ENCODE data around the gene SHBG. TPM values are rescaled to one million over a fixed set of nuclear protein-coding genes. Genes with fewer than 3 reads are reported as not detected.
A peak's percentile ranks its signal among the peaks of the same experiment; 100 is the strongest.

SHBG gene
- total and polyA plus RNA-seq, 4 donors: 0.20 to 2.7 (median 1.3) TPM

DNA sequence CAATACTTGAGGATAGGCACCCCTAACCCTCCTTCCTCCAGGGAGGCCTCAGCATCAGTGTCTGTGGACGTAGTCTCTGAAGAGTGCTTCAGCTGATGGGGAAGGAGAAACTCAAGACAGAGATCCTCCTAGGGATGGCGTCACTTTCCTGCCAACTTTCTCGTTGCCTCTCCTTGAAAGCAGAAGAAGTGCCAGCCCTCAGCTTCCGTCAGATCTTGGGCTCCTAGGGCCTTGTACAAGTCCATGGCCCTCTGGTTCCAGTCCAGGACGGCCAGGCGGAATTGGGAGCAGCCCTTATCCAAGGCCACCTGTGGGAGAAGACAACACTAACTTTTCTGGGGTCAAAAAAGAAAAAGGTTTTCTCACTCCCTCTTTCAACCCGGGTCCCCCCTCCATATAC, 3.6 kb upstream of the SHBG start:
- Histone ChIP-seq H3K9me3 (ENCODE audit: control insufficient read depth, insufficient read depth, low read length) (no peaks in the 10 kb centered on the region), H3K27me3 (ENCODE audit: control insufficient read depth, insufficient read depth, low read length) (no peaks in the 10 kb centered on the region), H3K36me3 (ENCODE audit: control insufficient read depth, insufficient read depth, low read length) (peaks cover 12% of the 10 kb centered on the region), H3K27ac (ENCODE audit: low read depth, low read length) (peak overlapping the region; percentile 94), H3K4me3 (ENCODE audit: low read depth, low read length) (peak overlapping the region; percentile 93), H3K4me1 (ENCODE audit: control insufficient read depth, insufficient read depth, low read length) (peaks cover 17% of the 10 kb centered on the region)
- no peak for DNase-seq (ENCODE audit: low read depth in 4 of 6, low spot score in 6 of 6)
- 82% methylated on average over 5 of the region's 7 CpGs for WGBS (ENCODE audit: insufficient coverage)

DNA sequence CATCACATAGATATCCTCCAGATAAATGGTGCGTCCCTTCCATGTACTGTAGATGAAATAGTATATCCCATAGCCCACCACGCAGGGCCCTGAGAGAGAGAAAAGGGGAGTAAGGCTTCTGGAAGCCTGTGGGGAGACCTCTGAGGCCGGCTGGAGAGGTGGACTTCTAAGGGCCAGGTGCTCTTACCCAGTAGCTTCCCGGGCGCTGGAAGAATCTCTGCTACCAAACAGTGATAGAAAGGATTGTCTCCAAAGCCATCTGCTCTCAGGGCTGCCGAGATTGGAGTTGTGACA, 3.0 kb upstream of the SHBG start:
- 0% methylated on average over 4 of the region's 6 CpGs for WGBS (ENCODE audit: insufficient coverage)
- peak overlapping the region; percentile 94 for H3K27ac ChIP-seq (ENCODE audit: low read depth, low read length)
- DNase-seq (ENCODE audit: low read depth in 4 of 6, low spot score in 6 of 6): no peak
- peaks cover 17% of the 10 kb centered on the region for H3K4me1 ChIP-seq (ENCODE audit: control insufficient read depth, insufficient read depth, low read length)
- peak overlapping the region; percentile 93 for H3K4me3 ChIP-seq (ENCODE audit: low read depth, low read length)
- H3K36me3 ChIP-seq (ENCODE audit: control insufficient read depth, insufficient read depth, low read length): peaks cover 12% of the 10 kb centered on the region
- H3K9me3 ChIP-seq (ENCODE audit: control insufficient read depth, insufficient read depth, low read length): no peaks in the 10 kb centered on the region
- H3K27me3 ChIP-seq (ENCODE audit: control insufficient read depth, insufficient read depth, low read length): no peaks in the 10 kb centered on the region

DNA sequence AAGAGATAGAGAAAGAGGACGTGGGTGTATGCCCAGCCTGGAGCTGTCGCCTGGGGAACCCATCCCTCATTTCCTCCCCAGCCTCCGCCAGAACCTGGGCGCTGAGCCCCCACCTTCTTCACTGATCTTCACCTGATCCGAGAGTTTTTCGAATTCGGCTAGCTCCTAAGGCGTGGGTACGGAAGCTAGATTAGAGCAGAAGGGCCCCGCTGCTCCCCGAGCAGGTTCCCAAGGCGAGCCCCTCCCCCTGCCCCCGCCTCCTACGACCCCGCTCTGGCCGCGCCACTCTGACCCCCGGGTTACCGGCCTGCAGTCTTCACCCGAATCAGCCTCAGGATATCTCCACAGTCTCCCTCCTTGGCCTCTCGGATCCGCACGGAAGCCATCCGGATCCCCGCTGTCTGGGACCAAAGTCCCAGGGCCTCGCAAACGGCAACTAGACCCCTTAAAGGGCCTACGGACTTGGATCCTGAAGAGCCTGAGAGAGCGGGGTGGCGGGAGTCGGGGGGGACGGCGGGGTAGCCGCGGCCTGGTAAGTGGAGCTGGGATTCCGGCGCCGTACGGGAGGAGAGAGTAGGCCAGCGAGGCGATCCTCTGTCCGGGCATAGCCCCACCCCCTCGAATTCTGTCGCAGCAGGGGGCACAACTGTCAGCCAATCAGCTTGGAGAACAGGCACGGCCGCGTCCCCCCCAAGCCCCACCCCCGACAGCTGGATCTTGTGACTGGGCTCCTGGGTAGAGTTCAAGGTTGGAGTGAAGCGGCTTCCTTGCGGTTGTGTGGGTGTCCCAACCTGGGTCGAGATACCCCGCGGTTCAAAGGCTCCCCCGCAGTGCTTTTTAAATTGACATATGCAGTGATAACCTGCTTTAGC, 2.4 kb upstream of the SHBG start, which contains the start of gene SAT2:
Gene SAT2, minus strand, starts transcription at position 572 of the 872 bp plus-strand sequence. Its CDS starts 186 bp downstream, at position 386.
- Histone ChIP-seq H3K4me3 (ENCODE audit: low read depth, low read length) (peak within 1 kb of the TSS; percentile 93), H3K36me3 (ENCODE audit: control insufficient read depth, insufficient read depth, low read length) (peaks cover 12% of the 10 kb centered on the region), H3K9me3 (ENCODE audit: control insufficient read depth, insufficient read depth, low read length) (no peaks in the 10 kb centered on the region), H3K4me1 (ENCODE audit: control insufficient read depth, insufficient read depth, low read length) (peaks cover 17% of the 10 kb centered on the region), H3K27me3 (ENCODE audit: control insufficient read depth, insufficient read depth, low read length) (no peaks in the 10 kb centered on the region), H3K27ac (ENCODE audit: low read depth, low read length) (peak within 1 kb of the TSS; percentile 94)
- DNase-seq (ENCODE audit: low read depth in 4 of 6, low spot score in 6 of 6): peak in 5 of 6 donors; percentile 90 to 98 (median 94)
- under 1% methylated on average over 47 of the region's 54 CpGs for WGBS (ENCODE audit: insufficient coverage)

DNA sequence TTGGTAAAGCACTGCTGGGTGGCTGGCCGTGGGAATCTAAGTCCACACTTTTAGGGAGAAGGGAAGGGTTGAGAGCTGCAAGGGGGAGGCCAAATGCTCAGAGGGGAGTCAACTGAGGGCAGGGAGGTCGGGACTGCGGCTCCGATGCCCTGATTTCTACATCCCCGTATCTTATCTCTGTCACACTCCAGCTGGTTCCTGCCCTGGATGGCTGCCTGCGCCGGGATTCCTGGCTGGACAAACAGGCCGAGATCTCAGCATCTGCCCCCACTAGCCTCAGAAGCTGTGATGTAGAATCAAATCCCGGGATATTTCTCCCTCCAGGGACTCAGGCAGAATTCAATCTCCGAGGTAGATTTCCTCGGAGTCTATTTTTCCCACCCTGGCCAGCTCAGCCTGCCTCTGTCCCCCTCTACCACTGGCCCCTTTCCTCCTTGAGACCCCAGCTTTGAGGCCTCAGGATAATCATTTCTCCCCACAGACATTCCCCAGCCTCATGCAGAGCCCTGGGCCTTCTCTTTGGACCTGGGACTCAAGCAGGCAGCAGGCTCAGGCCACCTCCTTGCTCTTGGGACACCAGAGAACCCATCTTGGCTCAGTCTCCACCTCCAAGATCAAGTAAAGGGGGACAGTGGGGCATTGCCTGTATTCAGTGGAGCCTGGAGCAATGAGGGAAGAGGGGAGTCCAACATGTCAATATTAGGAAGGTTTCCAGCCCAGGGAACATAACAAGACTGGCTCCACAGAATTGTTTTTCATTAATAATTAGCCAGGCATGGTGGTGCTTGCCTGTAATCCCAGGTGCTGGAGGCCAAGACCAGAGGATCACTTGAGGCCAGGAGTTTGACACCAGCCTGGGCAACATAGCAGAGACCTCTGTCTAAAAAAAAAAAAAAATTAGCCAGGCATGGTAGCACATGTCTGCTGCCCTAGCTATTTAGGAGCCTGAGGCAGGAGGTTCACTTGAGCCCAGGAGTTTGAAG, 1.8 kb downstream of the SHBG start:
- WGBS (ENCODE audit: insufficient coverage): 91% methylated on average over 10 of the region's 11 CpGs
- Histone ChIP-seq H3K4me1 (ENCODE audit: control insufficient read depth, insufficient read depth, low read length) (peaks cover 23% of the 10 kb centered on the region), H3K27ac (ENCODE audit: low read depth, low read length) (no peak overlapping the region), H3K9me3 (ENCODE audit: control insufficient read depth, insufficient read depth, low read length) (no peaks in the 10 kb centered on the region), H3K27me3 (ENCODE audit: control insufficient read depth, insufficient read depth, low read length) (no peaks in the 10 kb centered on the region), H3K4me3 (ENCODE audit: low read depth, low read length) (no peak overlapping the region), H3K36me3 (ENCODE audit: control insufficient read depth, insufficient read depth, low read length) (no peaks in the 10 kb centered on the region)
- no peak for DNase-seq (ENCODE audit: low read depth in 4 of 6, low spot score in 6 of 6)

- H3K27ac ChIP-seq (ENCODE audit: low read depth, low read length): no peak overlapping the region
- H3K27me3 ChIP-seq (ENCODE audit: control insufficient read depth, insufficient read depth, low read length): no peaks in the 10 kb centered on the region
- 51% methylated on average over 3 of the region's 6 CpGs for WGBS (ENCODE audit: insufficient coverage)
- no peak for DNase-seq (ENCODE audit: low read depth in 4 of 6, low spot score in 6 of 6)
- H3K4me3 ChIP-seq (ENCODE audit: low read depth, low read length): no peak overlapping the region
- H3K4me1 ChIP-seq (ENCODE audit: control insufficient read depth, insufficient read depth, low read length): peaks cover 17% of the 10 kb centered on the region
- H3K36me3 ChIP-seq (ENCODE audit: control insufficient read depth, insufficient read depth, low read length): no peaks in the 10 kb centered on the region
- H3K9me3 ChIP-seq (ENCODE audit: control insufficient read depth, insufficient read depth, low read length): no peaks in the 10 kb centered on the region
Observed at GRCh38 chr17:7632492-7632894, 2.6 kb downstream of the SHBG start.

DNA sequence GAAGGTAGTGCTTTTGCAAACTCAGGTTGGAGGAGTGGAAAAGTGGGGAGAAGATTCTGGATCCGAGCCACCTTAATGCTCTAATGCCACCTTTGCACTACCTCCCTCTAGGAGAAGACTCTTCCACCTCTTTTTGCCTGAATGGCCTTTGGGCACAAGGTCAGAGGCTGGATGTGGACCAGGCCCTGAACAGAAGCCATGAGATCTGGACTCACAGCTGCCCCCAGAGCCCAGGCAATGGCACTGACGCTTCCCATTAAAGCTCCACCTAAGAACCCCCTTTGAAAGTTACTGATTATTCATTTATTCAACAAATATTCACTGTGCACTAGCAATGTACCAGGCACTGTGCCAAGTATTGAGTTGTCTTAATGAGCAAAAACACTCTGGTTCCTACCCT, 3.2 kb downstream of the SHBG start:
- no CpG with 5 or more reads among the region's 2 CpGs for WGBS (ENCODE audit: insufficient coverage)
- no peak for DNase-seq (ENCODE audit: low read depth in 4 of 6, low spot score in 6 of 6)
- no peaks in the 10 kb centered on the region for H3K27me3 ChIP-seq (ENCODE audit: control insufficient read depth, insufficient read depth, low read length)
- no peak overlapping the region for H3K27ac ChIP-seq (ENCODE audit: low read depth, low read length)
- H3K36me3 ChIP-seq (ENCODE audit: control insufficient read depth, insufficient read depth, low read length): no peaks in the 10 kb centered on the region
- H3K4me3 ChIP-seq (ENCODE audit: low read depth, low read length): no peak overlapping the region
- no peaks in the 10 kb centered on the region for H3K9me3 ChIP-seq (ENCODE audit: control insufficient read depth, insufficient read depth, low read length)
- H3K4me1 ChIP-seq (ENCODE audit: control insufficient read depth, insufficient read depth, low read length): peaks cover 13% of the 10 kb centered on the region

- no peaks in the 10 kb centered on the region for H3K36me3 ChIP-seq (ENCODE audit: control insufficient read depth, insufficient read depth, low read length)
- no peaks in the 10 kb centered on the region for H3K27me3 ChIP-seq (ENCODE audit: control insufficient read depth, insufficient read depth, low read length)
- 36% methylated on average over 3 of the region's 5 CpGs for WGBS (ENCODE audit: insufficient coverage)
- H3K9me3 ChIP-seq (ENCODE audit: control insufficient read depth, insufficient read depth, low read length): no peaks in the 10 kb centered on the region
- peak overlapping the region; percentile 16 for H3K4me3 ChIP-seq (ENCODE audit: low read depth, low read length)
- H3K4me1 ChIP-seq (ENCODE audit: control insufficient read depth, insufficient read depth, low read length): peaks cover 11% of the 10 kb centered on the region
- peak overlapping the region; percentile 33 for H3K27ac ChIP-seq (ENCODE audit: low read depth, low read length)
- peak in 3 of 6 donors; percentile 64 to 86 (median 82) for DNase-seq (ENCODE audit: low read depth in 4 of 6, low spot score in 6 of 6)
Observed at GRCh38 chr17:7634384-7634783, 4.4 kb downstream of the SHBG start.

DNA sequence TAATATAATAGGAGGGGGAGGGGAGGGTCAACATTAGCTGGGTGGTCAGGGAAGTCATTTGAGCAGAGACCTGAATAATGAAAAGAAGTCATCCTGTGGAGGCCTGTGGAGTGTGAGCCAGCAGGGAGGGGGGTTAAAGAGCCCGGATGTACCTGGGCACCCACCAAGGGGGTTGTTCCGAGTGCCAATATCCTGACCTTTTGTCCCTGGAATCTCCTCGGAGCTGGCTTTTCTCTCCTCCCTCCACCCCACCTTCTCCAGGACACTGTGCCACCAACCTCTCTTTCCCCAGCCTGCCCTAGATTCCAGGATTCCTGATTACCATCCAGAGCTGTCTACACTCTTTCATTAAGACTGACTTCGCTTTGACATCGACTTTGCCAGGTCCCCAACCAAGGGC, 6.2 kb downstream of the SHBG start:
- Histone ChIP-seq H3K9me3 (ENCODE audit: control insufficient read depth, insufficient read depth, low read length) (no peaks in the 10 kb centered on the region), H3K4me1 (ENCODE audit: control insufficient read depth, insufficient read depth, low read length) (peaks cover 11% of the 10 kb centered on the region), H3K27me3 (ENCODE audit: control insufficient read depth, insufficient read depth, low read length) (no peaks in the 10 kb centered on the region), H3K27ac (ENCODE audit: low read depth, low read length) (no peak overlapping the region), H3K36me3 (ENCODE audit: control insufficient read depth, insufficient read depth, low read length) (no peaks in the 10 kb centered on the region), H3K4me3 (ENCODE audit: low read depth, low read length) (no peak overlapping the region)
- 46% methylated on average over 5 of the region's 5 CpGs for WGBS (ENCODE audit: insufficient coverage)
- no peak for DNase-seq (ENCODE audit: low read depth in 4 of 6, low spot score in 6 of 6)

- Histone ChIP-seq H3K4me1 (ENCODE audit: control insufficient read depth, insufficient read depth, low read length) (no peaks in the 10 kb centered on the region), H3K4me3 (ENCODE audit: low read depth, low read length) (no peak overlapping the region), H3K9me3 (ENCODE audit: control insufficient read depth, insufficient read depth, low read length) (no peaks in the 10 kb centered on the region), H3K27ac (ENCODE audit: low read depth, low read length) (no peak overlapping the region), H3K27me3 (ENCODE audit: control insufficient read depth, insufficient read depth, low read length) (no peaks in the 10 kb centered on the region), H3K36me3 (ENCODE audit: control insufficient read depth, insufficient read depth, low read length) (no peaks in the 10 kb centered on the region)
- 96% methylated on average over 22 of the region's 26 CpGs for WGBS (ENCODE audit: insufficient coverage)
- no peak for DNase-seq (ENCODE audit: low read depth in 4 of 6, low spot score in 6 of 6)
Observed at GRCh38 chr17:7640783-7641182, 10.8 kb downstream of the SHBG start.
